SK-N-SH (cell line): Measurements from ENCODE around the gene ATP11A. TPM values are rescaled to one million over a fixed set of nuclear protein-coding genes. Genes with fewer than 3 reads are reported as not detected.

Experiments used
- CTCF ChIA-PET: fragments of 300-600, 350-600 bp; formaldehyde crosslinking; extraction: SDS; loops from one replicate; lab custom pipeline; 2021; lab: Yijun Ruan, JAX
- POLR2A ChIA-PET: fragments of 350-600 bp; sonication (Branson Sonifier 250); formaldehyde crosslinking; extraction: SDS; loops from one replicate; lab custom pipeline; 2020; ENCODE audit warnings: antibody characterized with exemption, inconsistent platforms; lab: Yijun Ruan, JAX
- DNase-seq: peaks from one replicate; pipeline ENCODE4 v3.0.0; 2012
- H2AFZ ChIP-seq: fragments of 200-600 bp; sonication (generic); 2 replicates; pipeline ENCODE4 v1.8.1; 2016; ENCODE audit warnings: antibody characterized with exemption, mild to moderate bottlenecking, low read depth
- H3F3A ChIP-seq: fragments of 200-600 bp; sonication (generic); replicated peaks from 2 replicates; pipeline ENCODE3; 2016; ENCODE audit warnings: antibody characterized with exemption, mild to moderate bottlenecking; ENCODE audit not compliant: insufficient read depth
- H3K27ac ChIP-seq, 2 experiments: fragments of 200-500 bp in 1 of 2; fragments of 200-600 bp in 1 of 2; sonication (Bioruptor generic) in 1 of 2; sonication (generic), shearing (Covaris generic) in 1 of 2; 2 replicates each; pipeline versions ENCODE4 v1.5.1 to v1.6.1; 2014 to 2016; ENCODE audit warnings: low read depth in 2 of 2, inconsistent platforms in 1 of 2, low read length in 1 of 2, mild to moderate bottlenecking in 1 of 2, mixed read lengths in 1 of 2
- H3K27me3 ChIP-seq: fragments of 200-600 bp; sonication (generic), shearing (Covaris generic); 2 replicates; pipeline ENCODE4 v1.6.1; 2016; ENCODE audit warnings: mixed run types; ENCODE audit not compliant: insufficient read depth
- H3K36me3 ChIP-seq, 2 experiments: fragments of 200-500 bp in 1 of 2; fragments of 200-600 bp in 1 of 2; sonication (Bioruptor generic) in 1 of 2; sonication (generic) in 1 of 2; replicated peaks in 1 of 2; 2 replicates each; pipeline versions ENCODE3 to v1.5.1; 2014 to 2016; ENCODE audit warnings: low read length in 1 of 2, mild to moderate bottlenecking in 1 of 2; ENCODE audit not compliant: insufficient read depth in 2 of 2, control insufficient read depth in 1 of 2
- H3K4me1 ChIP-seq, 2 experiments: fragments of 200-500 bp in 1 of 2; fragments of 200-600 bp in 1 of 2; sonication (Bioruptor generic) in 1 of 2; sonication (generic), shearing (Covaris generic) in 1 of 2; 2 replicates each; pipeline versions ENCODE4 v1.5.1 to v1.6.1; 2014 to 2016; ENCODE audit warnings: low read depth in 1 of 2, low read length in 1 of 2, mixed run types in 1 of 2; ENCODE audit not compliant: insufficient read depth in 2 of 2, control insufficient read depth in 1 of 2
- H3K4me2 ChIP-seq: fragments of 200-600 bp; sonication (generic), shearing (Covaris generic); 2 replicates; pipeline ENCODE4 v1.6.1; 2017; ENCODE audit warnings: mixed run types
- H3K4me3 ChIP-seq, 2 experiments: fragments of 200-500 bp in 1 of 2; fragments of 200-600 bp in 1 of 2; sonication (Bioruptor generic) in 1 of 2; sonication (generic), shearing (Covaris generic) in 1 of 2; 2 replicates each; pipeline versions ENCODE4 v1.5.1 to v1.8.1; 2014 to 2016; ENCODE audit warnings: low read depth in 2 of 2, inconsistent platforms in 1 of 2, low read length in 1 of 2, mild to moderate bottlenecking in 1 of 2, mixed read lengths in 1 of 2, moderate library complexity in 1 of 2
- H3K79me2 ChIP-seq: fragments of 200-600 bp; sonication (generic); 2 replicates; pipeline ENCODE4 v1.8.1; 2017; ENCODE audit warnings: mild to moderate bottlenecking; ENCODE audit not compliant: insufficient read depth
- H3K9ac ChIP-seq: fragments of 200-600 bp; sonication (generic); 2 replicates; pipeline ENCODE4 v1.6.1; 2017; ENCODE audit warnings: mixed run types
- H3K9me2 ChIP-seq: fragments of 200-600 bp; sonication (generic); 2 replicates; pipeline ENCODE4 v1.6.1; 2017; ENCODE audit warnings: mixed run types
- H3K9me3 ChIP-seq: fragments of 200-600 bp; sonication (generic); 2 replicates; pipeline ENCODE4 v1.6.1; 2017; ENCODE audit warnings: mixed run types, mild to moderate bottlenecking, moderate library complexity
- H4K20me1 ChIP-seq: fragments of 200-600 bp; sonication (generic); 2 replicates; pipeline ENCODE4 v1.6.1; 2017; ENCODE audit warnings: mild to moderate bottlenecking, mixed run types; ENCODE audit not compliant: insufficient read depth
- EP300 ChIP-seq, 2 experiments: IDR thresholded peaks; 2 replicates each; pipeline versions ENCODE4 v1.4.0 to v1.6.1; 2012; ENCODE audit warnings: borderline replicate concordance in 1 of 2, low read depth in 1 of 2, low read length in 1 of 2
- FOSL2 ChIP-seq: IDR thresholded peaks from 2 replicates; pipeline ENCODE4 v1.4.0; 2012; ENCODE audit warnings: low read depth, mild to moderate bottlenecking, moderate library complexity, borderline replicate concordance
- FOXM1 ChIP-seq: IDR thresholded peaks from 2 replicates; pipeline ENCODE4 v1.4.0; 2012; ENCODE audit warnings: low read depth, mild to moderate bottlenecking
- GATA2 ChIP-seq: sonication (generic); formaldehyde crosslinking; IDR thresholded peaks from 2 replicates; pipeline ENCODE4 v1.5.0; 2020; ENCODE audit warnings: mild to moderate bottlenecking, missing genetic modification reagents
- MEF2A ChIP-seq: IDR thresholded peaks from 2 replicates; pipeline ENCODE4 v1.4.0; 2012; ENCODE audit warnings: low read depth, borderline replicate concordance
- MXI1 ChIP-seq: IDR thresholded peaks from 2 replicates; pipeline ENCODE4 v1.6.1; 2012; ENCODE audit warnings: mild to moderate bottlenecking, low read depth, low read length, improper control_type of control experiment
- NRF1 ChIP-seq: IDR thresholded peaks from 2 replicates; pipeline ENCODE4 v1.6.1; 2012; ENCODE audit warnings: low read depth, mild to moderate bottlenecking, low read length
- RAD21 ChIP-seq: IDR thresholded peaks from 2 replicates; pipeline ENCODE4 v1.6.1; 2012; ENCODE audit warnings: mild to moderate bottlenecking, low read length
- RCOR1 ChIP-seq: fragments of 150-350 bp; IDR thresholded peaks from 2 replicates; pipeline ENCODE4 v1.6.1; 2017; ENCODE audit warnings: antibody characterized with exemption, low read length
- SMC3 ChIP-seq: IDR thresholded peaks from 2 replicates; pipeline ENCODE4 v1.6.1; 2012; ENCODE audit warnings: low read depth, low read length, improper control_type of control experiment
- TCF12 ChIP-seq: IDR thresholded peaks from 2 replicates; pipeline ENCODE4 v1.4.0; 2012
- USF1 ChIP-seq: IDR thresholded peaks from 2 replicates; pipeline ENCODE4 v1.4.0; 2012; ENCODE audit warnings: low read depth, borderline replicate concordance
- USF2 ChIP-seq: fragments of 150-350 bp; IDR thresholded peaks from 2 replicates; pipeline ENCODE4 v1.6.1; 2017; ENCODE audit warnings: antibody characterized with exemption, low read length, low read depth, borderline replicate concordance
- WGBS: methylation state at CpG from one replicate; pipeline ENCODE4 v1.1.6; 2017; ENCODE audit warnings: low lambda C conversion rate; 5-methylcytosine and 5-hydroxymethylcytosine counted together
- polyA plus RNA-seq, 3 experiments: library from polyadenylated mRNA; depleted of rRNA; stranded (reverse); fragments of >200 nt; gene quantifications; 2 replicates each; pipeline ENCODE4 v1.2.3, GENCODE V29; 2012
- TF ChIP-seq, protein P1 (sequence below): fragments of 150-350 bp; IDR thresholded peaks from 2 replicates; pipeline ENCODE4 v1.6.1; 2016; ENCODE audit warnings: mild to moderate bottlenecking, low read depth, low read length
- TF ChIP-seq, protein P2 (sequence below): IDR thresholded peaks from 2 replicates; pipeline ENCODE4 v1.6.1; 2012; ENCODE audit warnings: mild to moderate bottlenecking, low read depth, low read length, moderate library complexity

Gene ATP11A
- polyA plus RNA-seq, 1 of the 3 experiments (the other 2 are of a cell fraction): 4.1 TPM

DNA sequence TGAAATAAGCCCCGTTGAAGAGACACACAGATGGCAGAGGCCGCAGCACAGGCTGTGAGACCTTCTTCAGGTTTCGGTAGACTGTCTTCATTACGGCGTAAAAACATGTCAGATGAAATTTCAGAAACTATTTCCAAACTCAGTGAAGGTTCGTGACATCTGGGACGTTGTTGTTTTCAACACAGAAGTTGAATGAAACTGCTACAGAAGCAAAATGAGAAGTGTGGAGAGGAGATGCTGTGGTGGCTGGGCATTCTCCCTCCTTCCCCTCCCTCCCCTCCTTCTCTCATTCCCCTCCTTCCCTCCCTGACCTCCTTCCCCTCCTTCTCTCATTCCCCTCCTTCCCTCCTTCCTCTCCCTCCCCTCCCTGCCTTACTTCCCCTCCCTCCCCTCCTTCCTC lies 113.6 kb downstream of the ATP11A start:
- Histone ChIP-seq H3K4me1 (no peaks in the 10 kb centered on the region), H3K9ac (no peak overlapping the region), H3K4me2 (no peak overlapping the region), H3K79me2 (no peaks in the 10 kb centered on the region), H3K9me3 (0 out of 2 replicates have a peak, but pooled peaks cover 7% of the 10 kb centered on the region), H3F3A (no peaks in the 10 kb centered on the region), H3K36me3 (peaks cover 0 to 3% of the 10 kb centered on the region in 2 experiments), H3K27me3 (no peaks in the 10 kb centered on the region), H4K20me1 (no peaks in the 10 kb centered on the region), H3K9me2 (no peaks in the 10 kb centered on the region), H3K27ac (no peak overlapping the region), H3K4me3 (no peak overlapping the region), H2AFZ (no peak overlapping the region)
- ChIA-PET POLR2A (no interaction called here), CTCF (no interaction called here)
- 94% methylated on average over 7 of the region's 7 CpGs for WGBS
- DNase-seq: no peak
- TF ChIP-seq USF2: no peak
- TF ChIP-seq TCF12: no peak
- no peak for TF ChIP-seq GATA2 (CRISPR knock-in tag)
- no peak for TF ChIP-seq MEF2A
- TF ChIP-seq, protein P1, sequence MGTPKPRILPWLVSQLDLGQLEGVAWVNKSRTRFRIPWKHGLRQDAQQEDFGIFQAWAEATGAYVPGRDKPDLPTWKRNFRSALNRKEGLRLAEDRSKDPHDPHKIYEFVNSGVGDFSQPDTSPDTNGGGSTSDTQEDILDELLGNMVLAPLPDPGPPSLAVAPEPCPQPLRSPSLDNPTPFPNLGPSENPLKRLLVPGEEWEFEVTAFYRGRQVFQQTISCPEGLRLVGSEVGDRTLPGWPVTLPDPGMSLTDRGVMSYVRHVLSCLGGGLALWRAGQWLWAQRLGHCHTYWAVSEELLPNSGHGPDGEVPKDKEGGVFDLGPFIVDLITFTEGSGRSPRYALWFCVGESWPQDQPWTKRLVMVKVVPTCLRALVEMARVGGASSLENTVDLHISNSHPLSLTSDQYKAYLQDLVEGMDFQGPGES: no peak
- TF ChIP-seq, protein P2, sequence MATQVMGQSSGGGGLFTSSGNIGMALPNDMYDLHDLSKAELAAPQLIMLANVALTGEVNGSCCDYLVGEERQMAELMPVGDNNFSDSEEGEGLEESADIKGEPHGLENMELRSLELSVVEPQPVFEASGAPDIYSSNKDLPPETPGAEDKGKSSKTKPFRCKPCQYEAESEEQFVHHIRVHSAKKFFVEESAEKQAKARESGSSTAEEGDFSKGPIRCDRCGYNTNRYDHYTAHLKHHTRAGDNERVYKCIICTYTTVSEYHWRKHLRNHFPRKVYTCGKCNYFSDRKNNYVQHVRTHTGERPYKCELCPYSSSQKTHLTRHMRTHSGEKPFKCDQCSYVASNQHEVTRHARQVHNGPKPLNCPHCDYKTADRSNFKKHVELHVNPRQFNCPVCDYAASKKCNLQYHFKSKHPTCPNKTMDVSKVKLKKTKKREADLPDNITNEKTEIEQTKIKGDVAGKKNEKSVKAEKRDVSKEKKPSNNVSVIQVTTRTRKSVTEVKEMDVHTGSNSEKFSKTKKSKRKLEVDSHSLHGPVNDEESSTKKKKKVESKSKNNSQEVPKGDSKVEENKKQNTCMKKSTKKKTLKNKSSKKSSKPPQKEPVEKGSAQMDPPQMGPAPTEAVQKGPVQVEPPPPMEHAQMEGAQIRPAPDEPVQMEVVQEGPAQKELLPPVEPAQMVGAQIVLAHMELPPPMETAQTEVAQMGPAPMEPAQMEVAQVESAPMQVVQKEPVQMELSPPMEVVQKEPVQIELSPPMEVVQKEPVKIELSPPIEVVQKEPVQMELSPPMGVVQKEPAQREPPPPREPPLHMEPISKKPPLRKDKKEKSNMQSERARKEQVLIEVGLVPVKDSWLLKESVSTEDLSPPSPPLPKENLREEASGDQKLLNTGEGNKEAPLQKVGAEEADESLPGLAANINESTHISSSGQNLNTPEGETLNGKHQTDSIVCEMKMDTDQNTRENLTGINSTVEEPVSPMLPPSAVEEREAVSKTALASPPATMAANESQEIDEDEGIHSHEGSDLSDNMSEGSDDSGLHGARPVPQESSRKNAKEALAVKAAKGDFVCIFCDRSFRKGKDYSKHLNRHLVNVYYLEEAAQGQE: no peak
- no peak for TF ChIP-seq EP300 (IDR thresholded peaks at IDR 0.05; ENCODE audit: borderline replicate concordance in 1 of 2, low read depth in 1 of 2, low read length in 1 of 2)
- TF ChIP-seq FOSL2: no peak
- no peak for TF ChIP-seq RAD21
- no peak for TF ChIP-seq USF1

GRCh38 chr13:112804374-112804773 lies 114.5 kb downstream of the ATP11A start:
- H4K20me1 ChIP-seq: no peaks in the 10 kb centered on the region
- peaks cover 0 to 3% of the 10 kb centered on the region in 2 experiments for H3K36me3 ChIP-seq
- 0 out of 2 replicates have a peak, but pooled peaks cover 7% of the 10 kb centered on the region for H3K9me3 ChIP-seq
- DNase-seq: no peak
- no peak overlapping the region for H3K27ac ChIP-seq
- no peaks in the 10 kb centered on the region for H3K9me2 ChIP-seq
- H3K4me3 ChIP-seq: no peak overlapping the region
- no peaks in the 10 kb centered on the region for H3K27me3 ChIP-seq
- H3K4me1 ChIP-seq: no peaks in the 10 kb centered on the region
- H2AFZ ChIP-seq: no peak overlapping the region
- ChIA-PET POLR2A (no interaction called here), CTCF (no interaction called here)
- no peak for TF ChIP-seq FOXM1
- TF ChIP-seq SMC3: no peak
- TF ChIP-seq NRF1: no peak
- TF ChIP-seq RCOR1: no peak
- TF ChIP-seq MXI1: no peak
- no peaks in the 10 kb centered on the region for H3K79me2 ChIP-seq
- 95% methylated on average over 5 of the region's 5 CpGs for WGBS
- H3K4me2 ChIP-seq: no peak overlapping the region
- no peaks in the 10 kb centered on the region for H3F3A ChIP-seq
- H3K9ac ChIP-seq: no peak overlapping the region
